HG03280 (cell line): ENCODE results near the gene ST6GAL1.
"Not testable (repeated sequence)": the region's sequence is repeated elsewhere in the genome, so short reads cannot be mapped to it uniquely, and the experiment has no call there.

Experiments used
- ATAC-seq: cut with Tn5 transposase; IDR thresholded peaks from one replicate; pipeline ENCODE4 v1.9.1; 2021; ENCODE audit warnings: mild to moderate bottlenecking, moderate library complexity; ENCODE audit not compliant: unreplicated experiment

ST6GAL1 gene

DNA sequence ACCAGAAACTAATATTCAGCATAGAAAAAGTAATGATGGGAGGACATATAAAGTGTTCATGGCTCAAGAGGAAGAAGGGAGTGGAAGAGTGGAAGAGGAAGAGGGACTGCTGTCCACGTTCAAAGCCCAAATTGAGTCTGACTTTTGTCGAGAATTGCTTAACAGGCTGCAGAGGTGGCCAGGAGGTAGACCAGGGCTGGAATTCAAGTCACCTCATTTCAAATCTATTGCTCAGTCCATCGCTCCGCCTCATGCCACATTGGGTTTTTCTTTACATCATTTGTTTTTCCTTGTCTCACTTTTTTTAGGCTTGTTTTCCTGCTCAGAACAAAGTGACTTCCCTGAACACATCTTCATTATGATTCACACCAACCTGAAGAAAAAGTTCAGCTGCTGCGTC, 112.0 kb downstream of the ST6GAL1 start:
- no peak for ATAC-seq

DNA sequence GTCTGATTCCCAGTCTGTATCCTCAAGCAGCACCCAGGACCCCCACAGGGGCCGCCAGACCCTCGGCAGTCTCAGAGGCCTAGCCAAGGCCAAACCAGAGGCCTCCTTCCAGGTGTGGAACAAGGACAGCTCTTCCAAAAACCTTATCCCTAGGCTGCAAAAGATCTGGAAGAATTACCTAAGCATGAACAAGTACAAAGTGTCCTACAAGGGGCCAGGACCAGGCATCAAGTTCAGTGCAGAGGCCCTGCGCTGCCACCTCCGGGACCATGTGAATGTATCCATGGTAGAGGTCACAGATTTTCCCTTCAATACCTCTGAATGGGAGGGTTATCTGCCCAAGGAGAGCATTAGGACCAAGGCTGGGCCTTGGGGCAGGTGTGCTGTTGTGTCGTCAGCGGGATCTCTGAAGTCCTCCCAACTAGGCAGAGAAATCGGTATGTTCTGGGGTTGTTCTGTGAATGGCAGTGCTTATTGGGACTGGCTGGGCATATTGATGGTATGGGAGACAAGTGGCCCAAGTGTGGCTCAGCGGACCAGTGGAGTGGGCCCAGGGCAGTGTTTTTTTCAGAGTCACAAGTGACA, 112.6 kb downstream of the ST6GAL1 start:
- no peak for ATAC-seq

DNA sequence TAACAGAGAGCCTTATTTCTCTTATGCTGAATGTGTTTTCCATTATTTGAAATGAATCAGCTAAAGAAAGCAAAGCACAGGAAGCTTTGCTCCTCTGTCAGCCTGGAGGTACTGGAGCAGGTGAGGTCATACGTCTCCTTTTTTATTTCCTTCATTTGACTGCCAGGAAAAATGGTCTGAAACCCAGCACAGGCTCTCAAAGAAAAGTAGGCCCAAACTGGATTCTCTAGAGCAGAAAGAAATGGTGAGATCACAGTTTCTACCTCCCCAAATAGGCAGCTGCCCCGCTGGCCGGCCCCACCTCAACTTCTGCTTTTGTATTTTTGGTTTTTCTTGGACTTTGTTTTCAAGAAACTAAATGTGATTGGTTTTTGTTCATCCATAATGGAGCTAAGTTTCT, 113.9 kb downstream of the ST6GAL1 start:
- peak; percentile 63 for ATAC-seq

DNA sequence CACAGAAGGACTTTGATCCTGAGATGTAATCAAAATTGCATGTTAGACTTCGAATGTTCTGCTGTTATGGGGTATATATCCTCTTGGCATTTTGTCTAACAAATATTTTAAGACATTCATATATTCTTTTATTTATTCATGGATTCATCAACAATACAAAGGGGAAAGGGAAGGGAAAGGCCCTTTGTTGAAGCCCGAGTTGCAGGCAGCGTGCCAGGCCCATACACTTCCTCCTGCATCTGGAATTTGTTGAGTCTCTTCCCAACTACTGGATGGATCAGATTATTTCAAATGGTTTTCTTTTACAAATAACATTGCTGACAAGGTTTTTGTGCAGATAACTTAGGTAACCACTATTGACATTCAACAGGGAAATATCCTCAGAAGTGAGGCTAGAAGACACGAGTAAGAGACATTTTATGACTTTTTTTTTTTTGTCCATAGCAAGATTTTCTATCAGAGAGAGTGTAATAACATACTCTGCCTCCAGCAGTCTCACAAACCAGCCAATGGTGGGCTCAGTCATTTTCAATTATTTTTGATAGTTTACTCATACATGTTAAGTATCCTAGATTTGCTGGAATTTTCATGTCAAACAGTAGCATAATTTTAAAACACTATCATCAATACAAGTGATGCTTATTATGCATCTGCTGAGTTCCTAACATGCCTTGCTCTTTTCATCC, 114.7 kb downstream of the ST6GAL1 start:
- no peak for ATAC-seq

DNA sequence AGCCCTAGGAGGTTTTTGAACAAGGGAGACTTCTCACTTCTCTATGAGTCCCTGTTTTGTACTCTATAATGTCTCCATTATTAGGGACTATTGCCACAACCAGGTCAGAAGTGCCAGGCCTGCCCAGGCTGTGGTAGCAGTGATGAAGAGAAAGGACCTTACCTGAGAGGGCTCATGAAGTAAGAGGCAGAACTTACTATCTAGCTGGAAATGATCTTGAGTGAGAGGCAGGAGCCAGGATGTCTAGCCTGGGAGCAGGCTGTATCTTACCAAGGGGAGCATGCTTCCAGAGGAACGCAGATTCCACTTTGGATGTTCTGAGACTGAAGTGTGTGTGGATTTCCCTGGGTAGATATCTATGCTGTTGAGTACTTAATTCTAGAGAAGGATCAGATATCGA, 115.7 kb downstream of the ST6GAL1 start:
- no peak for ATAC-seq

DNA sequence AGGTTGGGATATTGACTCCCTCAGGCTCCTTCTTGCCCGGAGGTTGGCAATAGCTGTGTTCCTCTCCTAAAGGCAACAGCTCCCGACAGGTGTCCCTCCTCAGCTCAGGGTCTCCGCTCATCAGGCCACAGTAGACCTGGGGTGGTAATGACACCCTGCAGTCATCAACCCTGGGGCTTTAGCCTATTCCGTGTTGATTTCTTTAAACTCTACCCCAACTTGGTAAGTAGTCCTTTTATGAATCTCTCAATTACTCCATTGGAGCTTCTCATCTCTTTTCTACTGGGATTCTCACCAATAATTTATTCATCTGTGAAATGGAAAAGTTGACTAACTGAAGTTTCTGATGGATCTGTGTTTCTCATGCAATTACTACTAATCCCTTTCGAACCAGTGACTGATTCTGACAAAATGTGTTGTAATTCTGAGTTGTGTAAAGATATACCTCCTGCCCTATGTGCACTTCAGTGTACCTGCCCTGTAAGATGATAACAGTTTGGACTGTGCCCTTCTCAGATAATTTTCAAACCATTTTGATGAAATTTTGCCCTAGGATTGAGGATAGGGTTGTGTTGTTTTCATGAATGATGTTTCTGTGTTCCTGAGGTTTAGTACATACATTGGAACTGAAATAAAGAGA, 119.3 kb downstream of the ST6GAL1 start:
- ATAC-seq = no peak

DNA sequence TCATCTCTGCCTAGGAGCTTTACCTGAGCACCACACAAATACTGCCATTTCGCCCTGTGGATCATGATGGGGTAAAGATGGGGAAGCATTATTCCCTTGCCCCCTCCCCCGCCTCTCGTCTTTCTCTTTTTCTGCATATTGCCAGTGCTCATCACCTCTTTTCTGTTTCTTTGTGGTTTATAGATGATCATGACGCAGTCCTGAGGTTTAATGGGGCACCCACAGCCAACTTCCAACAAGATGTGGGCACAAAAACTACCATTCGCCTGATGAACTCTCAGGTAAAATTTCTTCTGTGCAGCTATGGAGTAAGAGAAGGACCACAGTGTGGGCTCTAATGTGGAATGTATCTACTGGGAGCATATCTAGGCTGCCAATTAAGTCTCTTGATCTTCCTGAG, 120.7 kb downstream of the ST6GAL1 start:
- no peak for ATAC-seq

DNA sequence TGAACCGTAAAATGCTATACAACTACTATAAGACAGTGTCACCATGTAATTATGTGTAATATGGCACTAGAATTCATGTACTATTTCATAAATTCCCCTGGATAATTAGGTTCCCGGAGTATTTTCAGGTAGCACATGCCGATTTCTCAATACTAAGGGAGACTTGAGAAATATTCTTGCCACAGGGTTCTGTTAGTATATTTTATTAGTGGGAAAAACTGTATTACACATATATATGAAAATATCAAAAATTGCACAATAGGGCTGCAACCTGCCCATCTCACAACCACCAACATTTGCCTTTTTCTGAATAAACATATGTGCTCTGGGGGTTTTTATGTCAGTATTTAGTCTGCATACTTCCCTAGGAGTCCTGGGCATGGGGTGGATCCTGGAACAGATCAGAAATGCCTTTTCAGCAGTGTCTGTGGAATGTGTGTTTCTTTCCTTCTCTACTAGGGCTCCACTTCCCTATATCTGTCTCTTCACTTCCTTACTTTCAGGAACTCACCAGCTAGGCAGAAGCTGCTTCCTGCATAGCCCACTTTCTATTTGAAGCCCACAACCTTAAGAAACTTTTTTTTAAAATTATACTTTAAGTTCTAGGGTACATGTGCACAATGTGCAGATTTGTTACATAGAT, 121.5 kb downstream of the ST6GAL1 start:
- no peak for ATAC-seq

DNA sequence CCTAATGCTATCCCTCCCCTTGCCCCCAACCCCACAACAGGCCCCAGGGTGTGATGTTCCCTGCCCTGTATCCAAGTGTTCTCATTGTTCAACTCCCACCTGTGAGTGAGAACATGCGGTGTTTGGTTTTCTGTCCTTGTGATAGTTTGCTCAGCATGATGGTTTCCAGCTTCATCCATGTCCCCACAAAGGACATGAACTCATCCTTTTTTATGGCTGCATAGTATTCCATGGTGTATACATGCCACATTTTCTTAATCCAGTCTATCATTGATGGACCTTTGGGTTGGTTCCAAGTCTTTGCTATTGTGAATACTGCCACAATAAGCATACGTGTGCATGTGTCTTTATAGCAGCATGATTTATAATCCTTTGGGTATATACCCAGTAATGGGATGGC, 122.1 kb downstream of the ST6GAL1 start:
- not testable (repeated sequence) for ATAC-seq

DNA sequence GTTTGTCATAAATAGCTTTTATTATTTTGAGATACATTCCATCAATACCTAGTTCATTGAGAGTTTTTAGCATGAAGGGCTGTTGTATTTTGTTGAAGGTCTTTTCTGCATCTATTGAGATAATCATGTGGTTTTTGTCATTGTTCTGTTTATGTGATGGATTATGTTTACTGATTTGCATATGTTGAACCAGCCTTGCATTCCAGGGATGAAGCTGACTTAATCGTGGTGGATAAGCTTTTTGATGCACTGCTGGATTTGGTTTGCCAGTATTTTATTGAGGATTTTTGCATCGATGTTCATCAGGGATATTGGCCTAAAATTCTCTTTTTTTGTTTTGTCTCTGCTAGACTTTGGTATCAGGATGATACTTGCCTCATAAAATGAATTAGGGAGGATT, 124.1 kb downstream of the ST6GAL1 start:
- not testable (repeated sequence) for ATAC-seq

DNA sequence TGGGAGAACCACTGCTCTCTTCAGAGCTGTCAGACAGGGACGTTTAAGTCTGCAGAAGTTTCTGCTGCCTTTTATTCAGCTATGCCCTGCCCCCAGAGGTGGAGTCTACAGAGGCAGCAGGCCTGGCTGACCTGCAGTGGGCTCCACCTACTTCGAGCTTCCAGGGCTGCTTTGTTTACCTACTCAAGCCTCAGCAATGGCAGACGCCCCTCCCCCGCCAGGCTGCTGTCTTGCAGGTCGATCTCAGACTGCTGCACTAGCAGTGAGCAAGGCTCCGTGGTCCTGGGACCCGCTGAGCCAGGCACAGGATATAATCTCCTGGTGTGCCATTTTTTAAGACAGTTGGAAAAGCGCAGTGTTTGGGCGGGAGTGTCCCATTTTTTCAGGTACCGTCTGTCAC, 127.5 kb downstream of the ST6GAL1 start:
- ATAC-seq = not testable (repeated sequence)

DNA sequence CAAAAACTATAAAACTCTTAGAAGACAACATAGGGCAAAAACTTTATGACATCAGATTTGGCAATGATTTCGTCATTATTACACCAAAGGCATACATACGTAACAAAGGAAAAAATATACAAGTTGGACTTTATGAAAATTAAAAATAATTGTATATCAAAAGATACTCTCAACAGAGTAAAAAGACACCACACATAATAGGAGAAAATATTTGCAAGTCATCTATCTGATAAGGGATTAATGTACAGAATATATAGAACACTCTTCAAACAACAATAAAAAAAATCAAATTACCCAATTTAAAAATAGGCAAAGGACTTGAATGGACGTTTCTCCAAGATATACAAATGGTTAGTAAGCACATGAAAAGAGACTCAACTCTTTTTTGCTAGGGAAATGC, 131.4 kb downstream of the ST6GAL1 start:
- no peak for ATAC-seq

DNA sequence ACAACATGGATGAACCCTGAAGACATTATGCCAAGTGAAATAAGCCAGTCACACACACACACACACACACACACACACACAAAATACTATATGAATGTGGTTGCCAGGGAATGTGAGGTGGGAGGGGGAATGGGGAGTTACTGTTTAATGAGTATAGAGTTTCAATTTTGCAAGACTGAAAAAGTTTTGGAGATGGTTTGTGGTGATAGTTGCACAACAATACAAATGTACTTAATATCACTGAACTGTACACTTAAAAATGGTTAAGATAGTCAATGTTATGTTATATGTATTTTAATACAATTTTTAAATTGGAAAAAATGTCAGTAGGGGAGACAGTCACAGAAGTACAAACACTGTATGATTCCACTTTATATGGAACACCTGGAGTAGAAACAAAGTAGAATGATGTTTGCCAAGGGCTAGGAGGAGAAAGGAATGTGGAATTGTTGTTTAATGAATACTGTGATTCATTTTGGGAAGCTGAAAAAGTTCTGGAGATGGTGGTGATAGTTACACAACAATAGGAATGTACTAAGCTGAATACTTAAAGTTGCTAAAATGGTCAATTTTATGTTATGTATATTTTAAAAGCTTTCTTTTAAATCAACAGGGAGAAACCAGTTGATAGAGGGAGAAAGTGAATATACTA, 132.3 kb downstream of the ST6GAL1 start:
- no peak for ATAC-seq

DNA sequence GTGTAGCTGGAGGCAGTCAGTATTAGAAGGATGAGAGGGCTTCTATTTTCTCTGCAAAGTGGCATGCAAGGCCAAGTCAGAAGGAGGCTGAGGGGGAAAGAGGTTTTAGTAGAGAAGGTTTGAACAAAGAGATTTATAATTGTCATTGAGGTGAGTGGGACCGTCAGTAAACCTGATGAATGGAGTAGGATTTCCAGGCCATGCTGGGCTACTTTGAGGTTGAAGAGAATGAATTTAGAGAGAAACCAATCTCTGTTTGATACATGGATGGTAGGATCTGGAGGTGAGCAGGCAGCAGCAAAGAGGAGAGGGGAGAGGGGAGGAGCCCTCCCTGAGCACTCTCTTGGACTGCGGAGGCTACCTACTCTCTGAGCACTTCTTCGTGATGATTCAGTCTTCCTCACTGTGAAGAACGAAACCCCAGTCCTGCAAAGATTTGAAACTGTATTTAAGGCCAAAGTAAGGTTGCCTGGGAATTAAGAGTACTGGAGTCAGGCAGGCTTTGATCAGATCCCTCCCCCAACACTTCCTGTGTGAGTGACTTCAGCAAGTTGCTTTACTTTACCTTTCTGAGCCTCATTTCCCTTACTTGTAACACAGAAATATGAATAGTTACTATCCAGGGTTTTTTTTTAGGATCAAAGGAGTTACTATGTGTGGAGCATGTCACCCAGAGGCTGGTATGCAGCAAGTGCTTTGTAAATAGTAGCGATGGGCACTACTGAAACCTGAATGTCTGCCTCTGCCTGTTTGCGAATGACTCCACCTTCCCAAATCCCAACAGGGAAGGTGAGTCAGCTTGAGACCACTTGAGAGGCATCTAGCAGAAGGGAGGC, 133.2 kb downstream of the ST6GAL1 start:
- no peak for ATAC-seq

DNA sequence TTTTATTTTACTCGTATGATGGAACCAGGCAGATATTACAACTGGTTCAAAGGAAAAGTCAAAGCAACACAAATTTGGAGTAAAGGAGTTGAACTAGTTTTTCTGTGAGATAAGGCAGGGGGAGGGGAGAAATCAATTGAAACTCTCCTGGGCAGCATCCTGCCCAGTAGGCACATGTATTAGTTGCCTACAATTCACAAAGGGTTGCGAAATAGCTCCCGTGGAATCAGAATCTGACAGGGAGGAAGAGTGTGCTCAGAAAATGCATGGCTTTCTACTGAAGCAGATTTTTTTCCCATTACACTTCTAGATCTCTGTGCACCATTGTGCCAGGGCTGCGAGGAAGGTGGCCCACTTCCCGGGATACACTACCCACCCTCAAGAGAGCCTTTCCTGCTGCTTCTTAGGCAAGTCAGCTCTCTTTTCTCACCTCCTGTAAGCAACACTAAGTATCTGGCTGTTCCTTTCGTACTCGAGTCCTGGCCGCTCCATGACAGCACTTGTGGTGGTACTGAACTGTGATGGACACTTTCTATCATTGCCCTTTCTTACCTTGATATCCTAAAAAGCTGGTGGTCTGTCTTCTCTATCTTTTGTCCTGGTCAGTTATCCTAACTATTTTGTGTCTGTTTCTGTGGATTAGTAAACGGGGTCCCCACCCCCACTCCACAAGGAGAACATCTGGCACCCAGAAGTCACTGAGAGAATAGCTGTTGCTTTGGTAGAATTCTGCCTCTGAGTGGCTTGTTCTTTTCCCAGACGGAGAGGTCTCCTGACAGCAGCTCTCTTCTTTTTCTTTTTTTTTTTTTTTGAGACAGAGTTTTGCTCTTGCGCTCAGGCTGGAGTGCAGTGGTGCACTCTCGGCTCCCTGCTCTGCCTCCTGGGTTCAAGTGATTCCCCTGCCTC, 134.1 kb downstream of the ST6GAL1 start:
- peak; percentile 5 for ATAC-seq

DNA sequence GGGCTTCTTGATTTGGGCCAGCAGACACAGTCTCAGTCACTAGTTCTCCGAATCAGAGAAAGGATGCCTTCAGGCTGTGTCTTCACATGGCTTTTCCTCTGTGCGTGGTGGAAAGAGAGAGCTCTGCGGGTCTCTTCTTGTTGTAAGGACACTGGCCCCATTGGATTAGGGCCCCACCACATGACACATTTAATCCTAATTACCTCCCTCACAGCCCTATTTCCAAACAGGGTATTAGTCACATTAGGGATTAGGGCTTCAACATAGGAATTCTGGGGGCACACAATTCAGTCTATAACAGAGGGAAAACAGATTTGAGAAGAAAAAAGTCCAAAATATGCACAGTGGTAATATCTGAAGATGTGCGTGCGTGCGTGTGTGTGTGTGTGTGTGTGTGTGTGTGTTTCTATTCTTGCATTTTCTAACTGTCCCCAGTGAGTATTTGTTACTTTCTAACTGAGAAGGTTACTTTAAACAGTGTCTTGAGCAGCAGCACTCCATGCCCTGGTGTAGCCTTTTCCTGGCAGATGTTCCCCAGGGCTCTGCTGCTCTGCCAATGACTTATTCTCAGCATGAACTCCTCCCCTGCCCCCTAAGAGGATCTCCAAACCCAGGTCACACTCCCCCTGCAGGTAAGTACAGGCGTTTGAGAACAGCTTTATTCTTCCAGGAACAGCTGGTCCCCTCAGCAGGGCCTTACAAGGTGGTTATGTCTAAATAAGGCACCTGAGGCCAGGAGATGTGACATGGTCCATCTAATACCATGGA, 136.1 kb downstream of the ST6GAL1 start:
- ATAC-seq = no peak

DNA sequence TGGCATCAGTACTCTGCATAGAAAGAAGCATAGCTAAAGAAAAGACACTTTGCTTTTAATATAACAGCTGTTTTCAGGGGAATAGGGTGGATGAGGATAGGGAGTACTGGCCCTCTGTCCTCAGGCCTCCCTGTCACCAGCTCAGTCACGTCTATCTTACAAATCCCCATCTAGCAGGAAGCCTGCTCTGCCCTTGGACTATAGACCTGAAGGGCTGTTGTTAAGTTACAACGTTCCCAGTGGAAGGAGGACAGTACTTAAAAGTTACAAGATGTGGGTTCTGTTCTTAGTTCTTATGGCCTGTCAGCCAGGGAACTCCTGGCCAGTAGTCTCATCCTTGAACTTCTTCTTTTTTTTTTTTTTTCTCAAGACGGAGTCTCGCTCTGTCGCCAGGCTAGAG, 138.5 kb downstream of the ST6GAL1 start:
- ATAC-seq = no peak

DNA sequence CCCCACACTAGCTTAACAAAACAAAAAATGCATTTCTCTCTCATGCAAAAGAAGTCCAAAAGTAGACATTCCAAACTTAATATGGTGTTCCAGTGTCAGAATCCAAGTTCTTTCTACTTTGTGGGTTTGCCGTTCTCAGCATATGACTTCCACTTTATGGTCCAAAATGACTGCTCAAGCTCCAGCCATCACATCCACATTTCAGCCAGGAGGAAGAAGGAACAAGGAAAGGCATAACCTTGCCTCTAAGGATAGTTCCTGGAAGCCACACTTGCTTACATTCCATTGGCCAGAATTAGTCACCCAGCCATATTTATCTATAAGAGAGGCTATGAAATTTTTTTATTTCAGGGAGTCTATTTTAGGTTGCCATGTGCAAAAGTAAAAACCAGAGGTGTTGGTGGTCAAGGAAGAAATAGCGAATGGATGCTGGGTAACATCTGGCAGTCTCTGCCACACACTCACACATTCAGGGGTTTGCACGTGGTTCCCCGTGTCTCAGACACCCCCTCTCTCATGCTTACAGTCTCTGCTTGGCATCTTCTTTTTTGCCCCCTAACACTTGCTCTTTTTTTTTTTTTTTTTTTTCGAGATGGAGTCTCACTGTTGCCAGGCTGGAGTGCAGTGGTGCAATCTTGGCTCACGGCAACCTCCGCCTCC, 139.7 kb downstream of the ST6GAL1 start:
- ATAC-seq = no peak
